Measurements from ENCODE around the gene UBE2K. TPM values are rescaled to one million over a fixed set of nuclear protein-coding genes. Genes with fewer than 3 reads are reported as not detected.

Gene UBE2K
- total RNA-seq, 1 experiment from 2014 or later, result 33.4 TPM

Small RNAs within 50 kb of the gene (small RNA-seq; reads per million reads assigned to genes)
- 0 reads per million in 2 experiments for gene RF00019
- gene RN7SL558P, result 0 reads per million in 2 experiments

Other genes with a start within 250 kb of the UBE2K start
- 6,834 and 7,046 TPM in 2 replicates for gene RPL9, start 239.2 kb upstream of the UBE2K start, total RNA-seq (2014; rRNA removed; shearing (Covaris generic))
- 32.8 and 37.0 TPM in 2 replicates for gene LIAS, start 239.1 kb upstream of the UBE2K start, total RNA-seq (2014; rRNA removed; shearing (Covaris generic))
- 358 and 406 TPM in 2 replicates for gene UGDH, start 170.7 kb upstream of the UBE2K start, total RNA-seq (2014; rRNA removed; shearing (Covaris generic))
- gene SMIM14, start 59.3 kb upstream of the UBE2K start, total RNA-seq (2014; rRNA removed; shearing (Covaris generic)), result 28.3 and 40.1 TPM in 2 replicates